ENCODE measurements around the gene OGDHL.
"Not testable (repeated sequence)": the region's sequence is repeated elsewhere in the genome, so short reads cannot be mapped to it uniquely, and the experiment has no call there.

OGDHL gene

GRCh38 chr10:49740346-49741107 is 21.6 kb downstream of the OGDHL start:
- DNase-seq (ENCODE audit: low read depth in 2 of 2), result no peak

DNA sequence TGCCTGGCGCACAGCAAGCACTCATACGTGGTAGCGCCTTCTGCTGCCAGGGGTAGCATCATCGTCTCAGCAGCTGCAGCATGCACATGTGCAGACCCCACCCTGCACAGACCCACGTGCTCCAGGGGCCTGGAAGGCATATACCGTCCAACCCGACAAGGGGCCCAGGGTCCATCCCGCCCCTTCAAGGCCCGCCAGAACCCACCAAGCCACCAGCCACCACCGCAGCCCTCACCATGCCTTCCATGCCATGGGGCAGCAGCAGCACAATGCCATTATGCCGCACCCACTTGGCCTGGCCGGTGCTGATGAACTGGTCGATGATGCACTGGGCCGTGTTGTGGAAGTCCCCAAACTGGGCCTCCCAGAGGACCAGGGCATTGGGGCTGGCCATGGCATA is 22.7 kb downstream of the OGDHL start:
- no peak for DNase-seq (ENCODE audit: low read depth in 2 of 2)

DNA sequence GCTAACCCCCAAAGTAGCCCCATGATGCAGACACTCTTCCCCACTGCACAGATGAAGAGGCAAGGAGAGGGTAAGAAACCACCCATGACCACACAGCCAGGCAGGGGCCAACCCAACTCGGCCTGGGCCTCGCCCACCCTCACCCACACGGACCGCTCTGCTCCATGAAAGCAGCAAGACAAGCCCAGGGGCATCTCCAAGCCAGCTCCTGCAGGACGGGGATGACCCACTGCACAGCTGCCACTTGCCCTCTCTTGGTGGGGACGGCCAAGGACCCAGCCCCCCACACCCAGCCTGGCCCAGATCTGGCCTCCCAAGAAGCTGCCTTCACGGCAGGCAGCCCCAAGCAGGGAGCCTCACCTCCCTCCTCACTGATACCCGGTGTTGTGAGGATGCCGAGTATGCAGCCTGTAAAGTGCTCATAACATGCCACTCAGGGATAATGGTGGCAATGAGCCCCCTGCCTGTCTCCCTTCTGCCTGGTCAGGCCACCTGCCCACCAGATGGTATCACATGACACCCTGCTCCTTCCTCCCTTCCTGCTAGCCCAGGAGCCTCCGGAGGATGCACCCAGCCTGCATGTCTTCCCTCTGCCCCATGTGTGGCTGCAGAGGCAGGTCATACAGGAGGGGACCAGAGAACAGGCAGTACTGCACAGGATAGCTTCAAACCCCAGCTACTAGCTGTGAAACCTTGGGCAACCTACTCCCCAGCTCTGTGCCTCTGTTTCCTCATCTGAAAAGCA is 23.3 kb downstream of the OGDHL start:
- no peak for DNase-seq (ENCODE audit: low read depth in 2 of 2)

DNA sequence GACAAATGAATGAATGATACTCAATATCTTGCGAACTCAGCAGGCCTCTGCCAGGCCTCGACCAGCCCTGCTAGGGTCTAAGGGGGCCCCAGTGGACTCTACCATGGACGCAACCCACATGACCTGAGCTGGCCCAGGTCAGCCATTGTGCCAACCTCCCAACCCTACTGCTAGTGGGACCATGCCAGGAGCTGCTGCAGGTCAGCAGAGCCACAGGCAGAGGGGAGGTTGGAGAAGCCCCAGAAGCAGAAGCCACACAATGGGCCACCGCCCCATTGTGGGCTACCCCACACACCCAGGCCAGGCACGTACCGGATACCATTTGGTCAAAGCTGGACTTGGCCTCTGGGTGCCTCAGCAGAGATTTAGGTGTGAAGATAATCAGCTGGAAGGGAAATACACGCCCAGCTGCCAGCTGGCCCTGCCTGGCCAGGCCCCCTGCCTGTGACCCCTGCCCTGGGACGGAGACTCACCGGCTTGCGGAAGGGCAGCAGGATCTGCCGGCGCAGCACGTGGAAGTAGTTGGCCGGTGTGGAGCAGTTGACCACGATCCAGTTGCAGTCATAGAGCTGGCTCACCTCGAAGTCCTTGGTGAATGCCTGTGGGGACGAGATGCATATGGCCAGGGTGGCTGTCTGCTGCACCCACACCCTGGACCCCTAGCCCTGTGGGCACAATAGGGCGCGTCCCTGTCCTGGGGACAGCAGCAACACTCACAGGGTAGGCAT is 24.5 kb downstream of the OGDHL start:
- no peak for DNase-seq (ENCODE audit: low read depth in 2 of 2)

- no peak for DNase-seq (ENCODE audit: low read depth in 2 of 2)
These were observed 25.5 kb downstream of the OGDHL start for GRCh38 chr10:49736564-49737113.

DNA sequence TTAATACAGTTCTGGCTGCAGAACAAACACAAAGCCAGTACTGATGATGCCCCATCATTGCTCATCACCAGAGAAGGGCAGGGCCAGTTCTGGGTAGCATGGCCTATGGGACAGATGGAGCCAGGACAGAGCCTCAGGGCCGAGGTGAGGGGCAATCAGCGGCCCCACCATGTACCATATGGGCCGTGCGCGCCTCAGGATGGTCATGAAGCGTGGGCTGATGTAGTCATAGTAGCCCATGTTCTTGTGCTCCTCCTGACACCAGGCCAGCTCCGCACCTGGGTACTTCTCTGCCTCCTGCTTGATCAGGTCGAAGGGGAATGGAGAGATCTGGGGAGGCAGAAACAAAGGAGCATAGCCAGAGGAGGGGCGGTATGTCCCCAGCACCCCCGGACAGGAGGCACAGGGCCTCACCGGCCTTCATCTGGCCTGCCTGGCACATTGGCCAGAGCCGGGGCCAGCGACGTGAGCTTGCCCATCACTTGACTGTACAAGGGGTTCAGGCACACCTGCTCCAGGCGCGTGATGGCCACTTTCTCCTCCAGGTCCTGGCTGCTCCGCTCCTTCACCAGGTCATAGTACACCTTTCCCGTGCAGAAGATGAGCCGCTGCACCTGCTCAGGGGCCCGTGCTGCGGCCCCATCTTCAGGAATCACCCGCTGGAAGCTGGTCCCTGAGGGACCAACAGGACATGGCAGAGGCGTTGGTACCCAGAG is 26.1 kb downstream of the OGDHL start:
- DNase-seq (ENCODE audit: low read depth in 2 of 2), result no peak

GRCh38 chr10:49735161-49735560 is 27.0 kb downstream of the OGDHL start:
- no peak for DNase-seq (ENCODE audit: low read depth in 2 of 2)

GRCh38 chr10:49734676-49735075 is 27.4 kb downstream of the OGDHL start:
- no peak for DNase-seq (ENCODE audit: low read depth in 2 of 2)

DNA sequence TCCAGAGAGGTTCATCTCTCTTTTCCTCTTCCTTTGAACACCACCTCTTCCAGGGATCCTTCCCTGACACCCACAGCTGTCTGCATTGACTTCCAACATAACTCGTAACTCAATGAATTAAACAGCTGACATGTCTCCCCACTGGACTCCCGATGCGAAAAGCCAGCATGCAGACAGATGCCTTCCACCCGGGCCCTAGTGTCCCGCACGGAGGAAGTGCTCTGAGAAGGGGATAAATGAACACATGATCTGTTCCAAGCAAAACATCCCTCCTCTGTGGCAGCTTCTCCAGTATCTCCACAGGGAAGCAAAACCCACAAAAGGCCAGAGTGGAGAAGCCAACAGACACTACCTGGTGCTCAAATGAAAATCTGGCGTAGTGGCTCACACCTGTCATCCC is 28.3 kb downstream of the OGDHL start:
- DNase-seq (ENCODE audit: low read depth in 2 of 2), result no peak

DNA sequence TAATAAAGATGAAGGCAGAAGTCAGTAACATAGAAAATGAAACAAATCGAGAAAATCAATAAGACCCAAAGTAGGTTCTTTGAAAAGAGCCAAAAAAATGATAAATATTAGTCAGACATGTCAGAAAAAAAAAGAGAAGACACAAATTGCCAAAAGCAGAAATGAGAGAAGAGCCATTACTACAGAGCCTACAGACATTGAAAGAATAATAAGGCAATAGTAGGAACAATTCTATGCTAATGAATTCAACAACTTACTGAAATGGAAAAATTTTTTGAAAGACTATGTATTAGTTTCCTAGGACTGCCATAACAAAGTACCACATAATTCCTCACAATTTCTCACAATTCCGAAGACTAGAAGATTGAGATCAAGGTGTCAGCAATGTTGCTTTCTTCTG is 35.5 kb downstream of the OGDHL start:
- no peak for DNase-seq (ENCODE audit: low read depth in 2 of 2)

DNA sequence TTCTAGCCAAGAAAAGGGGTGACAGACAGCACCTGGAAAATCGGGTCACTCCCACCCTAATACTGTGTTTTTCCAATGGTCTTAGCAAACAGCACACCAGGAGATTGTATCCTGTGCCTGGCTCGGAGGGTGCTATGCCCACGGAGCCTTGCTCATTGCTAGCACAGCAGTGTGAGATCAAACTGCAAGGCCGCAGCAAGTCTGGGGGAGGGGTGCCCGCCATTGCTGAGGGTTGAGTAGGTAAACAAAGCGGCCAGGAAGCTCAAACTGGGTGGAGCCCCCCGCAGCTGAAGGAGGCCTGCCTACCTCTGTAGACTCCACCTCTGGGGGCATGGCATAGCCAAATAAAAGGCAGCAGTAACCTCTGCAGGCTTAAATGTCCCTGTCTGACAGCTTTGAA is 47.0 kb downstream of the OGDHL start:
- not testable (repeated sequence) for DNase-seq (ENCODE audit: low read depth in 2 of 2)

DNA sequence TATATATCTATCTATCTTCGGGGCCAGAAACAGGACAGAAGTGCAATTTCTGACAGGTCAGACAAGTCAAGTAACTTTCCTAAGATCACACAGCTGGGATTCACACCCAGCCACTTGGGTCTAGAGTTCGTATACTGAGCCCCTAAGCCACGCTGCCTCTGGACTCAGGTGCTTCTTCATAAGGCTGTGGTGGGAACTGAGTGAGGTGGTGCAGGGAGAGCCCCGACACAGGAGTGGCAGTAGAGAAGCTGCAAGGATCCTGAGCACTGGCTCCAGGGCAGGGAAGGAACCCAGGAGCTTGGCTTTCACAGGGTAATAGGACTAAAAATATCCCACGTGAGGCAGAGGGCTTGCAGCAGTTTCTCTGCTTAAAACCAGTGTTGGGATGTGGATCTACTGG is 48.9 kb downstream of the OGDHL start:
- no peak for DNase-seq (ENCODE audit: low read depth in 2 of 2)

DNA sequence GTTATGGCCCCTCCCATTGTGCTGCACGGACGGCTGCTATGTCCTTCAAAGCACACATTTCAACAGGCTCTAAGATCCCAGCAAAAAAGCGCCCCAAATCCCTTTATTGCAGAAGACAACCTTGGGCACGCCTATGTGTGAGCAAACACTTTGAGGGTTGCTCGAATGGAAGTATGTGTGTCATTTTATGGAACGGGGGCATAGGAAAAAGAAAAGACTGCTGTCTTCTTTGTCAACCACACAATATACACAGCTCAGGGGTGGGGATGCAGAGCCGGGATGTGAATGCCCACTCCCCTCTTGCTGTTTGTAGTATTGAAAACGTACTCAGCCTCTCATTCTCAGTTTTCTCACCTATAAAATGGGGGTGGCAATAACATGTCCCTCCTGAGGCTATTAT is 50.6 kb downstream of the OGDHL start:
- no peak for DNase-seq (ENCODE audit: low read depth in 2 of 2)

DNA sequence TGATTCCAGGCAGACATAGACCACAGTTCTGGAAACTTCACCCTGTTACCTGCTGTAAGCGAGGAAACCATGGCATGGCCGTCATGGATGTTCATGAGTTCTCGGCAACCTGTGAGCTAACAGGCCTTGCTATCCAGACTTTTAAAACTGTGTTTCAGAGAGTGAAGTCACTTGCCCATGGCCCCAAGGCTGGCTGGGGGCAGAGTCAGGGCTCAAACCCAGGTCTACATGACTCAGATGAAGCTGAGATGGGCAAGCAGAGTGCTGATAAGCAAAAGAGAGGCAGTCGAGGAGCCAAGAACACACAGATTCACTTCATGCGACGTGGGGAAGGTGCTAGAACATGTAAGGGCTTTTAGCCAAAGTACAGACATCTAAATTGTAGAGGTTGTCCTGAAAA is 51.2 kb downstream of the OGDHL start:
- DNase-seq (ENCODE audit: low read depth in 2 of 2), result no peak

GRCh38 chr10:49709934-49710333 is 52.2 kb downstream of the OGDHL start:
- no peak for DNase-seq (ENCODE audit: low read depth in 2 of 2)

GRCh38 chr10:49707585-49707984 is 54.5 kb downstream of the OGDHL start:
- DNase-seq (ENCODE audit: low read depth in 2 of 2), result no peak

DNA sequence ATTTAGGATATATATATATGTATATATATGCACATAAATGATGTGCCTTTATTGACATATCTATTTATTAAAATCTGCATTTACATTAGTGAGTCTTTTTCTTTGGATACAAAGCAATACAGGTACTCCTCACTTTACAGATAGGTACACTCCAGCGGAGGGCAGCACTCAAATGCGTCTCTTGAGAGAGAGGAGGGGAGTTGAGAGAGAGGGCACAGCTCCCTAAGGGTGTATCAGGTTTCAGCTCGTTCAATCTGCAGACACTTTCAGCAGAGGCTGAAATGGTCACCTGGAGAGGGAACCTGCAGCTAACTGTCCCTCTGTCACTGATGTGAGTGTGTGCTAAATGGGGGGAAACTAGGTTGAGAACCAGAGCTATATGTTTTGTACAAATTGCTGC is 61.1 kb downstream of the OGDHL start:
- no peak for DNase-seq (ENCODE audit: low read depth in 2 of 2)

DNA sequence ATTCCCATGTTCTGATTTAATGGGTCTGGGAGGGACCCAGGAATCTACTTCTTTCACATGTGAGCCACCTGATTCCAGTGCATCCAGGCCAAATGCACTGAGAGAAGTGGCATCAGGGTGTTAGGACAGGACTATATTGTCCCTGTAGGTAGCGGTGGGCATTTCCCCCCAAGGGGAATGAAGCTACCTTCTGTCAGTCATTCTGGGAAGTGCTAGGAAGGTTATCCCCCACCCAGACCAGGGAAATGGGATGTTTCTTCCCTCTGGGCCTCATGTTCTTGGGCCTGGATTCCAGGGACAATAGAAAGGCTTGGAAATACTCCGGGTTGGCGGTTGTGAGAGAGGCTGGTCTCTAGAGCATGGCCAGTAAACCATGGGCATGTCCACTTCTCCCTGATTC is 61.9 kb downstream of the OGDHL start:
- no peak for DNase-seq (ENCODE audit: low read depth in 2 of 2)

GRCh38 chr10:49698679-49699078 is 63.4 kb downstream of the OGDHL start:
- no peak for DNase-seq (ENCODE audit: low read depth in 2 of 2)

DNA sequence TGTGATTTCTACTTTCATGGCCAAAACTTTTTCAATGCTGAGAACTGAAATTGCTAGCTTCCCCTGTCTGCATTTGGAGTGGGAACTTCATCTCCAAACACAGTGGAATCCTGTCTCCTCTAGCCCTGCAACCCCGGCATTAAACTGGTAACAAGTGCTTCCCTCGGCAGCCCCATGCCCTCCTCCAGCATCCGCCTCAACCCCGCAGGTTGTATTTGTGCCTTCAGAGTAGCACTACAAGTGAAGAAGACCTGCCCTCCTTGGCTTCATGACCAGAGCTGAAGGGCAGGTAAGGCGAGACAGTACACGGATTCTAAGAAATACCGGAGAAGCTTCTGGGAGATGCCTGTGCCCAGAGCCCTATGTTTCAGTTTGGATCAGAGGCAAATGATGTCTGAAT is 65.8 kb downstream of the OGDHL start:
- no peak for DNase-seq (ENCODE audit: low read depth in 2 of 2)

- no peak for DNase-seq (ENCODE audit: low read depth in 2 of 2)
These were observed 67.7 kb downstream of the OGDHL start for GRCh38 chr10:49694466-49694865.

DNA sequence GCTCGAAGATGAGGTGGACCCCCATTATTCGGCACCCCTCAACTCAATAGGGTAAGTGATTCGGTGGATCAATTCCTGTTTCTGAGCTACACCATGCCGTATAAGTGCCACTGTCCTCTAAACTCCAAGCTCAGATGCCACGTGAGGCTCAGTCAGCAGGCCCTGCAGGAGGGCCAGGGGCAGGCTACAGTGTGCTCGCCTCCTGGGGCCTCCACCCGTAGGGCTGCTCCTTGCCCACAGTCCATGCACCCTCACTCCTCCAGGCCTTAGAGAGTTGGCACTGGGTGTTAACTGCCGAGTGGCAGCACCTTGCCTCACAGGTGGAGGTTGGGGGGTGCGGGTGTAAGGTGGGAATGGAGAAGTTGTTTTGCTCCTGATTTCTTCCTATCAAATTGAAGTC is 70.5 kb downstream of the OGDHL start:
- no peak for DNase-seq (ENCODE audit: low read depth in 2 of 2)

All from stimulated activated CD4-positive, alpha-beta T cell treated with anti-CD3 and anti-CD28 coated beads, Interleukin-15, amount 100 ng/mL, for 48 hours (primary cell).